Adipocyte (in vitro differentiated cells): ENCODE measurements around the gene TRIO.

Experiments
- DNase-seq: peaks from one replicate; pipeline ENCODE4 v3.0.0-alpha.2; 2015; ENCODE audit warnings: low read depth
- H3K27me3 ChIP-seq: replicated peaks from 2 replicates; pipeline ENCODE4 v1.7.0; 2013; ENCODE audit warnings: mild to moderate bottlenecking, low read length, moderate library complexity; ENCODE audit not compliant: control insufficient read depth, insufficient read depth
- H3K36me3 ChIP-seq: 2 replicates; pipeline ENCODE4 v1.7.0; 2013; ENCODE audit warnings: low read length, mild to moderate bottlenecking, moderate library complexity; ENCODE audit not compliant: control insufficient read depth, insufficient read depth, severe bottlenecking
- H3K4me1 ChIP-seq: 2 replicates; pipeline ENCODE4 v1.7.0; 2013; ENCODE audit warnings: mild to moderate bottlenecking, low read length, moderate library complexity; ENCODE audit not compliant: control insufficient read depth, insufficient read depth
- H3K4me3 ChIP-seq: 2 replicates; pipeline ENCODE4 v1.7.0; 2013; ENCODE audit warnings: mild to moderate bottlenecking, low read length, moderate library complexity
- H3K9ac ChIP-seq: 2 replicates; pipeline ENCODE4 v1.7.0; 2013; ENCODE audit warnings: mild to moderate bottlenecking, low read length, moderate library complexity
- H3K9me3 ChIP-seq: 2 replicates; pipeline ENCODE4 v1.7.0; 2013; ENCODE audit warnings: mild to moderate bottlenecking, low read length, moderate library complexity; ENCODE audit not compliant: control insufficient read depth

The TRIO gene

DNA sequence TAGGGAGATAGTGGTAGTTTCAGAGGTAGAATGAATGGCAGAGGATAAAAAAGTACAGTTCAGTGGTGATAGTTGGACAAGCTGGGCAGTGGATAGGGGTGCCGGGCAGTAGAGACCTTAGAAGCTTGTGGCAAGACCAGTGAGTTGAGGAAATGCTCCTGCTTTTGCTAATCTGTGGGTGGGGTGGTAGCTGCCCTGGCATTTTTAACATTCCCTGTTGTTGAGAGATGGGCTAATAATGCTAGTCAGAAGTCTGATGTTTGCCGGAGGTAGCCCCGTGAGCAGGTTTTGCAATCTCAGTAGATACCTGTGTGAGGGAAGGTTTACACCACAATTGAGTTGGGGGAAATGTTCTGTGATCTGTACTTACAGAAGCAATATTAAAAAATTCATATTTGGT, 91.1 kb downstream of the TRIO start:
- peak; percentile 31 for DNase-seq

GRCh38 chr5:14235872-14236271, 92.7 kb downstream of the TRIO start:
- Histone ChIP-seq H3K4me3 (no peak overlapping the region), H3K36me3 (no peaks in the 10 kb centered on the region), H3K4me1 (peaks cover 21% of the 10 kb centered on the region), H3K9ac (no peak overlapping the region), H3K27me3 (no peaks in the 10 kb centered on the region), H3K9me3 (no peaks in the 10 kb centered on the region)
- no peak for DNase-seq

More for the DNA sequence above, 91.1 kb downstream of the TRIO start:
- H3K9me3 ChIP-seq = no peaks in the 10 kb centered on the region
- H3K27me3 ChIP-seq = no peaks in the 10 kb centered on the region
- H3K36me3 ChIP-seq = peaks cover 3% of the 10 kb centered on the region
- H3K4me1 ChIP-seq = peaks cover 15% of the 10 kb centered on the region
- no peak overlapping the region for H3K4me3 ChIP-seq
- no peak overlapping the region for H3K9ac ChIP-seq

- Histone ChIP-seq H3K4me3 (no peak overlapping the region), H3K36me3 (no peaks in the 10 kb centered on the region), H3K4me1 (peaks cover 24% of the 10 kb centered on the region), H3K9me3 (no peaks in the 10 kb centered on the region), H3K27me3 (no peaks in the 10 kb centered on the region), H3K9ac (no peak overlapping the region)
- no peak for DNase-seq
These were observed 93.6 kb downstream of the TRIO start for GRCh38 chr5:14236757-14237156.

DNA sequence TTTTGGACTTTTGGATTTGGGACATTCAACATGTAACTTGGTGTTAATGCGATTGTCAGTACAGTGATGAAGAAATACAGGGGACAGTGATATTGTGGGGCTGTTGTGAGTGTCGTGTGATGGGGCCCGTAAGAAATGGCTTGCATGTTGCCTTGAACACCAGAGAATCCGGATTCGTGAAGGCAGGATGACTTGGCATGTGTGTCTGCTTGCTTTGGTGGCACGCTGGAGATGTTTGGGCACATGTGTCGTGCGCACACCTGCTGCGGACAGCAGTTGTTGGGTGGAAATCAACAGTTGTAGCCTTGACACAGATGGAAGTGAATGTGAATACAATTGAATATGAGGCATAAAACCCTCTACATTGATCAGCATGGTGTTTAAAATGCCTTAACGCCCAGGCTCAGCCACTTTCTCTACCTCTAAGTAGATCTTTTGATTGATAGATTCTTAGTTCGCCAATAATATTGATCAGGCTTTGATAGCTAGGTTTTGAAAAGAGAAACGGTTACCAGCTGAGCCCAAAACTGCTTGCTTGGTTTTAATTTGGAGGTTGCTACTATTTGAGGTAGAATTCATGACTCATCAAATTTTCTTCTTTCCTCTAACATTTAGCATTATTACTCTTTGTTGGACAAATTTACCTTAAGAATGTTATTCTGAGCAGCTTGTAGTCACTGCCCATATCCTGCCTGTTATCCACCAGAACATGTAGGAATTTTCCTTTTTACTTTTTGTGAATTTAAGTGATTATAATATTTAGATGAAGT, 94.4 kb downstream of the TRIO start:
- DNase-seq = no peak
- Histone ChIP-seq H3K27me3 (no peaks in the 10 kb centered on the region), H3K36me3 (no peaks in the 10 kb centered on the region), H3K9me3 (no peaks in the 10 kb centered on the region), H3K9ac (no peak overlapping the region), H3K4me1 (peaks cover 27% of the 10 kb centered on the region), H3K4me3 (no peak overlapping the region)

- H3K9ac ChIP-seq = no peak overlapping the region
- no peak for DNase-seq
- peaks cover 34% of the 10 kb centered on the region for H3K4me1 ChIP-seq
- H3K36me3 ChIP-seq = no peaks in the 10 kb centered on the region
- no peak overlapping the region for H3K4me3 ChIP-seq
- no peaks in the 10 kb centered on the region for H3K9me3 ChIP-seq
- H3K27me3 ChIP-seq = no peaks in the 10 kb centered on the region
These were observed 95.1 kb downstream of the TRIO start for GRCh38 chr5:14238272-14238671.

- Histone ChIP-seq H3K4me1 (peaks cover 30% of the 10 kb centered on the region), H3K36me3 (no peaks in the 10 kb centered on the region), H3K4me3 (no peak overlapping the region), H3K27me3 (no peaks in the 10 kb centered on the region), H3K9ac (peak overlapping the region; percentile 7), H3K9me3 (no peaks in the 10 kb centered on the region)
- no peak for DNase-seq
These were observed 96.3 kb downstream of the TRIO start for GRCh38 chr5:14239404-14239803.

DNA sequence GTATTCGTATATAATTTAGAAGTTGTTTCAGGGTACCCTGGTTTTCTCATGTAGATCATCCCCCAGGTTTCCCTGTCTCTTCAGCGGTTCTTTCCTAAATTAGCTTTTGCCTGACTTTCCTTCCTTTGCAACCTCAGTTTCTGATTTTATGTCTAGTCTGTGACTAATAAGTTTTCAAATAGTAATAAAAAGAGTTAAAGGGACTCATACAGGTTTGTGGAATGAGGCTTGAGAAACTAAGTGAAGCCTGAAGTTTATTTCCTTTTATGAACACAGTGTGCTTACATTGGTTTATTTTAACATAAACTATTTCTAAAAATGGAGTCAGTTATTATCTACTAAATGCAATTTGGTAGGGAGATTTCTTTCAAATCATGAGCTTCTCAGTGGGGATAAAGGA, 96.8 kb downstream of the TRIO start:
- peaks cover 28% of the 10 kb centered on the region for H3K4me1 ChIP-seq
- no peaks in the 10 kb centered on the region for H3K36me3 ChIP-seq
- peak; percentile 23 for DNase-seq
- H3K4me3 ChIP-seq = no peak overlapping the region
- peak overlapping the region; percentile 22 for H3K9ac ChIP-seq
- no peaks in the 10 kb centered on the region for H3K9me3 ChIP-seq
- no peaks in the 10 kb centered on the region for H3K27me3 ChIP-seq

GRCh38 chr5:14240359-14240758, 97.2 kb downstream of the TRIO start:
- peaks cover 30% of the 10 kb centered on the region for H3K4me1 ChIP-seq
- DNase-seq = peak; percentile 79
- H3K27me3 ChIP-seq = no peaks in the 10 kb centered on the region
- H3K9ac ChIP-seq = peak overlapping the region; percentile 22
- H3K4me3 ChIP-seq = no peak overlapping the region
- H3K36me3 ChIP-seq = no peaks in the 10 kb centered on the region
- no peaks in the 10 kb centered on the region for H3K9me3 ChIP-seq

GRCh38 chr5:14241141-14241540, 98.0 kb downstream of the TRIO start:
- Histone ChIP-seq H3K9me3 (no peaks in the 10 kb centered on the region), H3K4me3 (no peak overlapping the region), H3K9ac (no peak overlapping the region), H3K4me1 (peaks cover 36% of the 10 kb centered on the region), H3K36me3 (peaks cover 6% of the 10 kb centered on the region), H3K27me3 (no peaks in the 10 kb centered on the region)
- DNase-seq = no peak

DNA sequence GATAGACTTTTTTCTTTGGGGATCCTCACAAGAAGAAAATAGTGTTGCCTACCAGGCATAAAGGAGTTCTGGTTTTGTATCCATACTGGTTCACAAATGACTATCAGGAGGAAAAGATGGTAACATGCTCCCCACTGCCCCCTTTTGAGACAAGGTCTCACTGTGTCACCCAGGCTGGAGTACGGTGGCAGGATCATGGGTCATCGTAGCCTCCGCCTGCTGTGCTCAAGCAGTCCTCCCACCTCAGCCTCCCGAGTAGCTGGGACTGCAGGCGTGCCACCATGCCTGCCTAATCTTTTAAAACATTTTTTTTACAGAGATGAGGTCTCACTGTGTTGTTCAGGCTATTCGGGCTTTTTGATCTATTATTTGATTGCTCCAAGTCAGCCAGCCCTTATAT, 99.3 kb downstream of the TRIO start:
- Histone ChIP-seq H3K27me3 (no peaks in the 10 kb centered on the region), H3K4me3 (no peak overlapping the region), H3K36me3 (peaks cover 6% of the 10 kb centered on the region), H3K9ac (no peak overlapping the region), H3K9me3 (no peaks in the 10 kb centered on the region), H3K4me1 (peaks cover 45% of the 10 kb centered on the region)
- DNase-seq = no peak

DNA sequence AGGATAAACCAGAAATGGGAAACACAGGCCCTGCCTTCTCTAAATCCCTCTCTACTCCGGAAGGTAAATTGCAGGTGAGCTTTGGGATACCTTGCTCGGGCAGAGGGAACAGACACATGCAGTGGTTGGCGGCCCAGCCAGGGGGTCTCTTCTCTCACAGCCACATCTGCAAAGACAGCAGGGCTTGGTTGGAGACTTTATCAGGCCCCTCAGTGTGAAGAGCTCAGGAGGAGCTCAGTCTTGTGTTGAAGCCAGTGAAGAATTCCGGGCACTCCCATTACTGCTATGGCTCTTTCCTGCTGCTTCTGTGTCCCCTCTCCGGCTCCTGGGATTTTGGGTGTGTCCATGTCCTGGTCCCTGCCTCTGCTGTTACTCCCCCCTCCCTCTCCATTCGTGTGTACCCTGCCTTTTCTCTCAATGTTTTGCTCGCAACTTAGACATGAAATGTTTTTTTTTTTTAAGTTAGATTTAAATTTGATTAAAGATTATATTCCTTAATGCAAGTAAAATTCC, 99.8 kb downstream of the TRIO start:
- Histone ChIP-seq H3K27me3 (no peaks in the 10 kb centered on the region), H3K9me3 (no peaks in the 10 kb centered on the region), H3K4me3 (no peak overlapping the region), H3K9ac (no peak overlapping the region), H3K36me3 (peaks cover 6% of the 10 kb centered on the region), H3K4me1 (peaks cover 45% of the 10 kb centered on the region)
- no peak for DNase-seq

DNA sequence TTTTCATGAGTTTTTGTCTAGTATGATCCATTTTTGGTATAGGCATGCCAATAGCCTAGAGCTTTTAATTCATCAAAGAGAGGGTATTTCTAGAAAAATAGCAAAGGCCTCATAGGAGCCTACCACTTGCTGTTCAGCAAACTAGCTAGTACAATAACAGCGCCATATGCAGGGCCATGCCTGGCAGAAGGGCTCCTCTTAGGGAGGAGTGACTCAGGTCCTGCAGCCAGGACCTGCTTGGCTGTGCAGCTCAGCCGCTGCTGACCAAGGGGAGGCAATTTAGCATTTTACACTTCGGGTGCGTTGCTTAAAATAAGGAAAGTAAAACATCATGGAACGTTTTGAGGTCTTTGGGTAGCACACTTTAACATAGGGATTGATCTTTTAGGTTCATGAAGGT, 100.6 kb downstream of the TRIO start:
- Histone ChIP-seq H3K4me3 (no peak overlapping the region), H3K4me1 (peaks cover 45% of the 10 kb centered on the region), H3K36me3 (peaks cover 6% of the 10 kb centered on the region), H3K9ac (no peak overlapping the region), H3K9me3 (no peaks in the 10 kb centered on the region), H3K27me3 (no peaks in the 10 kb centered on the region)
- DNase-seq = no peak
